ENCODE measurements around the gene PTX3. TPM values are rescaled to one million over a fixed set of nuclear protein-coding genes. Genes with fewer than 3 reads are reported as not detected.

Gene PTX3
- total RNA-seq, 4 donors from 2014 or later: 1.8 to 26.2 (median 3.7) TPM

DNA sequence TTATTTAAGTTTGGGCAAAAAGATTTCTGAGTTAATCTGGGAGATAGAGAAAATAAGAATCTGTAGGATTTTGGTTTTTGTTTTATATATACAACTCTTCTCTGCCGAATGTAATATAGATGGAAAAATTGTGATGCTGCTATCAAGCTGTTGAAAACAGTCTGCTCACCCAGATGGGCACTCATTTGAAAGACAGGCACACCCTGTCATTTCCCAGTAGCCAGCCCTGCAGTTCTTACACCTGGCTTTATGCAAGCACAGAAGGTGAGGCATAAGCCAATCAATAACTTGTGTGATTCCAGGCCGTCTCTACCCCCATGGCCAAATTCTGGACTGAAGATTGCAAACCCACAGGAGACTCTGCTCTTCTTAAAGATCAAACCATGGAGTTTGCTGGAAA, 27.1 kb upstream of the PTX3 start:
- Histone ChIP-seq H3K4me3 (no peak overlapping the region), H3K27ac (no peak overlapping the region), H3K9me3 (no peaks in the 10 kb centered on the region), H3K4me1 (no peaks in the 10 kb centered on the region), H3K27me3 (no peaks in the 10 kb centered on the region), H3K36me3 (no peaks in the 10 kb centered on the region)
- 83 to 90% methylated on average over 2 of the region's 2 CpGs for WGBS, 2 donors (ENCODE audit: low coverage in 1 of 2)
- no peak for TF ChIP-seq CTCF (IDR thresholded peaks at IDR 0.05)
- TF ChIP-seq POLR2A (IDR thresholded peaks at IDR 0.05): no peak
- no peak for TF ChIP-seq POLR2AphosphoS5 (IDR thresholded peaks at IDR 0.05)
- no peak for TF ChIP-seq EP300 (IDR thresholded peaks at IDR 0.05; ENCODE audit: low read depth)
- intact Hi-C loops (cut with DNase I; ENCODE audit: low total_unique reads) (no loop called here), in situ Hi-C loops (cut with MboI; ENCODE audit: low pct_ligation_motif_present in 1 of 4, low pct_unique_long_range_greater_than_20kb in 1 of 4, low sequenced_read_pairs in 3 of 4) (no loop called here)
- no peak for DNase-seq

GRCh38 chr3:157410945-157411344, 25.7 kb upstream of the PTX3 start:
- Histone ChIP-seq H3K4me1 (no peaks in the 10 kb centered on the region), H3K36me3 (no peaks in the 10 kb centered on the region), H3K27ac (no peak overlapping the region), H3K4me3 (no peak overlapping the region), H3K9me3 (no peaks in the 10 kb centered on the region), H3K27me3 (no peaks in the 10 kb centered on the region)
- DNase-seq: no peak
- TF ChIP-seq POLR2AphosphoS5 (IDR thresholded peaks at IDR 0.05): no peak
- TF ChIP-seq CTCF (IDR thresholded peaks at IDR 0.05): no peak
- TF ChIP-seq EP300 (IDR thresholded peaks at IDR 0.05; ENCODE audit: low read depth): no peak
- no peak for TF ChIP-seq POLR2A (IDR thresholded peaks at IDR 0.05)
- intact Hi-C loops (cut with DNase I; ENCODE audit: low total_unique reads) (no loop called here), in situ Hi-C loops (cut with MboI; ENCODE audit: low pct_ligation_motif_present in 1 of 4, low pct_unique_long_range_greater_than_20kb in 1 of 4, low sequenced_read_pairs in 3 of 4) (no loop called here)
- 45 to 67% methylated on average over 2 of the region's 2 CpGs for WGBS, 2 donors (ENCODE audit: low coverage in 1 of 2)

GRCh38 chr3:157412323-157412855, 24.3 kb upstream of the PTX3 start:
- in situ Hi-C loops (cut with MboI; ENCODE audit: low pct_ligation_motif_present in 1 of 4, low pct_unique_long_range_greater_than_20kb in 1 of 4, low sequenced_read_pairs in 3 of 4): no loop called here
- H3K27me3 ChIP-seq: no peaks in the 10 kb centered on the region
- H3K36me3 ChIP-seq: no peaks in the 10 kb centered on the region
- no peak overlapping the region for H3K27ac ChIP-seq
- no peak for DNase-seq
- intact Hi-C loops (cut with DNase I; ENCODE audit: low total_unique reads): no loop called here
- TF ChIP-seq EP300 (IDR thresholded peaks at IDR 0.05; ENCODE audit: low read depth) (no peak), POLR2A (IDR thresholded peaks at IDR 0.05) (no peak), POLR2AphosphoS5 (IDR thresholded peaks at IDR 0.05) (no peak), CTCF (IDR thresholded peaks at IDR 0.05) (no peak)
- no peak overlapping the region for H3K4me3 ChIP-seq
- H3K4me1 ChIP-seq: no peaks in the 10 kb centered on the region
- WGBS, 2 donors (ENCODE audit: low coverage in 1 of 2): 71% methylated on average over 1 of the region's 1 CpG; no CpG with 5 or more reads in 1 of the 2 donors
- H3K9me3 ChIP-seq: no peaks in the 10 kb centered on the region

DNA sequence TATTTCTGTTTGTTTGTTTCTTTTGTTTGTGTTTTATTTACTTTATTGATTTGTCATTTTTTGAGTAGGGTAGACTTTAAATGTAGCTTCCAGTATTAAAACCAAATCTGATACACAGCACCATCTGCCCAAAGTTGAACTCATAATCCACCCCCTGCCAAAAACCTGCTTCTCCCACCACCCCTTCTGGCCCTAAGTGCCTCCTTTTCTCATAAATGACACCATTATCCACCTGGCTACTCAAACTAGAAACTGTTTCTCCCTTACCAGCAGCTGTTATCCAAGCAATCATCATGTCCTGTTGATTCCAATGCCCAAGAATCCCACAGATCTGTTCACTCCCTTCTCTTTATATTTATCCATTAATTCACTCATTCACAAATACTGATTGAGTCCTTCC, 21.8 kb upstream of the PTX3 start:
- Histone ChIP-seq H3K4me1 (no peaks in the 10 kb centered on the region), H3K4me3 (no peak overlapping the region), H3K27ac (no peak overlapping the region), H3K9me3 (no peaks in the 10 kb centered on the region), H3K36me3 (no peaks in the 10 kb centered on the region), H3K27me3 (no peaks in the 10 kb centered on the region)
- in situ Hi-C loops (cut with MboI; ENCODE audit: low pct_ligation_motif_present in 1 of 4, low pct_unique_long_range_greater_than_20kb in 1 of 4, low sequenced_read_pairs in 3 of 4) (no loop called here), intact Hi-C loops (cut with DNase I; ENCODE audit: low total_unique reads) (no loop called here)
- TF ChIP-seq POLR2AphosphoS5 (IDR thresholded peaks at IDR 0.05) (no peak), EP300 (IDR thresholded peaks at IDR 0.05; ENCODE audit: low read depth) (no peak), CTCF (IDR thresholded peaks at IDR 0.05) (no peak), POLR2A (IDR thresholded peaks at IDR 0.05) (no peak)
- DNase-seq: no peak

Data from transverse colon (tissue), 4 donors.